GM23338 (cell line): Measurements from ENCODE around the gene SEC11C. TPM values are rescaled to one million over a fixed set of nuclear protein-coding genes. Genes with fewer than 3 reads are reported as not detected.
A peak's percentile ranks its signal among the peaks of the same experiment; 100 is the strongest.

ENCODE experiments used
- ATAC-seq: fragments of 200-7000 bp; cut with Tn5 transposase; 3 replicates; pipeline ENCODE4 v1.9.1; 2020
- DNase-seq: peaks from one replicate; pipeline ENCODE4 v3.0.0-alpha.2; 2015; ENCODE audit warnings: low spot score
- H2AFZ ChIP-seq: fragments of 200-600 bp; sonication (generic); 2 replicates; pipeline ENCODE4 v1.8.0; 2016; ENCODE audit warnings: antibody characterized with exemption, mild to moderate bottlenecking, moderate library complexity
- H3F3A ChIP-seq: fragments of 200-600 bp; sonication (generic); replicated peaks from 2 replicates; pipeline ENCODE4 v1.8.0; 2017; ENCODE audit warnings: antibody characterized with exemption, mixed run types, low read depth
- H3K27ac ChIP-seq: fragments of 200-600 bp; sonication (generic); 2 replicates; pipeline ENCODE4 v1.6.1; 2016; ENCODE audit warnings: low read depth
- H3K27me3 ChIP-seq: fragments of 200-600 bp; sonication (generic); 2 replicates; pipeline ENCODE4 v1.8.0; 2016; ENCODE audit warnings: mild to moderate bottlenecking, mixed run types, moderate library complexity; ENCODE audit not compliant: insufficient read depth
- H3K36me3 ChIP-seq: fragments of 200-600 bp; sonication (generic); 2 replicates; pipeline ENCODE4 v1.8.0; 2016; ENCODE audit warnings: mild to moderate bottlenecking; ENCODE audit not compliant: insufficient read depth
- H3K4me1 ChIP-seq: fragments of 200-600 bp; sonication (generic); 2 replicates; pipeline ENCODE4 v1.8.0; 2016; ENCODE audit warnings: mild to moderate bottlenecking, moderate library complexity; ENCODE audit not compliant: insufficient read depth
- H3K4me2 ChIP-seq: fragments of 200-600 bp; sonication (generic); 2 replicates; pipeline ENCODE4 v1.7.1; 2017; ENCODE audit warnings: mixed run types
- H3K4me3 ChIP-seq: fragments of 200-600 bp; sonication (generic); 2 replicates; pipeline ENCODE4 v1.6.1; 2016; ENCODE audit warnings: mixed run types
- H3K79me2 ChIP-seq: fragments of 200-600 bp; sonication (generic); replicated peaks from 2 replicates; pipeline ENCODE4 v1.8.0; 2017; ENCODE audit warnings: mild to moderate bottlenecking; ENCODE audit not compliant: insufficient read depth
- H3K9me2 ChIP-seq: fragments of 200-600 bp; sonication (generic); 2 replicates; pipeline ENCODE4 v1.8.0; 2017; ENCODE audit not compliant: insufficient read depth
- H4K20me1 ChIP-seq: fragments of 200-600 bp; sonication (generic); replicated peaks from 2 replicates; pipeline ENCODE4 v1.8.0; 2017; ENCODE audit warnings: mild to moderate bottlenecking; ENCODE audit not compliant: insufficient read depth
- H3K27ac Mint-ChIP-seq: 2 replicates; pipeline ENCODE4 v1.8.0; 2020; ENCODE audit warnings: inconsistent platforms, mild to moderate bottlenecking, moderate library complexity, mixed read lengths
- H3K27me3 Mint-ChIP-seq: 3 replicates; pipeline ENCODE4 v1.8.0; 2022; ENCODE audit warnings: low read depth, mild to moderate bottlenecking, moderate library complexity, mixed read lengths, inconsistent platforms; ENCODE audit not compliant: insufficient read depth, poor library complexity
- H3K36me3 Mint-ChIP-seq: 3 replicates; pipeline ENCODE4 v1.8.0; 2021; ENCODE audit warnings: low read depth, mild to moderate bottlenecking, inconsistent platforms, moderate library complexity, mixed read lengths
- H3K4me1 Mint-ChIP-seq: 3 replicates; pipeline ENCODE4 v1.8.0; 2020; ENCODE audit warnings: mild to moderate bottlenecking, inconsistent platforms, mixed read lengths
- H3K4me3 Mint-ChIP-seq: 3 replicates; pipeline ENCODE4 v1.8.0; 2021; ENCODE audit warnings: moderate library complexity, mild to moderate bottlenecking, inconsistent platforms, mixed read lengths
- H3K9me3 Mint-ChIP-seq: 3 replicates; pipeline ENCODE4 v1.8.0; 2020; ENCODE audit warnings: moderate library complexity, mild to moderate bottlenecking, inconsistent platforms, mixed read lengths
- CREB1 ChIP-seq: fragments of 250-450 bp; sonication (Bioruptor Pico); IDR thresholded peaks from 2 replicates; pipeline ENCODE4 v1.5.0; 2020; ENCODE audit warnings: low read depth, mild to moderate bottlenecking, moderate library complexity
- EZH2 ChIP-seq: fragments of 200-600 bp; sonication (generic); IDR thresholded peaks from one replicate; pipeline ENCODE4 v1.8.0; 2017; ENCODE audit warnings: antibody characterized with exemption, mild to moderate bottlenecking, low read depth; ENCODE audit not compliant: unreplicated experiment
- EZH2phosphoT487 ChIP-seq: fragments of 200-600 bp; sonication (generic); IDR thresholded peaks from one replicate; pipeline ENCODE4 v1.8.1; 2018; ENCODE audit warnings: antibody characterized with exemption; ENCODE audit not compliant: unreplicated experiment
- JUNB ChIP-seq: IDR thresholded peaks from one replicate; pipeline ENCODE4 v1.6.1; 2016; ENCODE audit warnings: antibody characterized with exemption; ENCODE audit not compliant: unreplicated experiment
- NANOG ChIP-seq: IDR thresholded peaks from 2 replicates; pipeline ENCODE4 v1.6.1; 2016; ENCODE audit warnings: antibody characterized with exemption, borderline replicate concordance
- POLR2AphosphoS5 ChIP-seq: IDR thresholded peaks from 2 replicates; pipeline ENCODE4 v1.6.1; 2016; ENCODE audit warnings: antibody characterized with exemption, low read depth
- STAT1 ChIP-seq: IDR thresholded peaks from one replicate; pipeline ENCODE4 v1.6.1; 2016; ENCODE audit warnings: antibody characterized with exemption; ENCODE audit not compliant: unreplicated experiment
- ZNF114 ChIP-seq: fragments of 250-450 bp; sonication (Bioruptor Pico); IDR thresholded peaks from 2 replicates; pipeline ENCODE4 v1.5.0; 2020; ENCODE audit warnings: mild to moderate bottlenecking, moderate library complexity
- ZNF331 ChIP-seq: fragments of 250-450 bp; sonication (Bioruptor Pico); IDR thresholded peaks from 2 replicates; pipeline ENCODE4 v1.5.0; 2020; ENCODE audit warnings: low read depth, mild to moderate bottlenecking, moderate library complexity
- polyA plus RNA-seq: library from polyadenylated mRNA; unstranded; fragments of >200 nt; fragmentation: Nextera tagmentation; extraction: Ambion mirVana; gene quantifications from 2 replicates; pipeline ENCODE4 v1.2.1, GENCODE V29; 2016
- total RNA-seq: library from RNA; depleted of rRNA; stranded (reverse); fragments of >200 nt; shearing (Covaris generic); gene quantifications from 2 replicates; pipeline ENCODE4 v1.2.3, GENCODE V29; 2014
- TF ChIP-seq, protein P1 (sequence below), 2 experiments: fragments of 200-600 bp in 1 of 2; sonication (generic) in 1 of 2; conservative IDR thresholded peaks; 2 replicates each; pipeline versions ENCODE4 v1.5.1 to v1.6.1; 2016 to 2017; ENCODE audit warnings: antibody characterized with exemption in 2 of 2, low read depth in 2 of 2, mild to moderate bottlenecking in 2 of 2, moderate library complexity in 1 of 2
- TF ChIP-seq, protein P2 (sequence below): fragments of 250-450 bp; sonication (Bioruptor Pico); IDR thresholded peaks from 2 replicates; pipeline ENCODE4 v1.5.0; 2020; ENCODE audit warnings: mild to moderate bottlenecking, moderate library complexity
- TF ChIP-seq, protein P3 (sequence below): IDR thresholded peaks from one replicate; pipeline ENCODE4 v1.6.1; 2018; ENCODE audit warnings: antibody characterized with exemption; ENCODE audit not compliant: unreplicated experiment
- TF ChIP-seq, protein P4 (sequence below): IDR thresholded peaks from 2 replicates; pipeline ENCODE4 v1.6.1; 2016; ENCODE audit warnings: antibody characterized with exemption

Gene SEC11C
- total and polyA plus RNA-seq, 2 experiments from 2014 or later = 31.7 to 169 TPM

DNA sequence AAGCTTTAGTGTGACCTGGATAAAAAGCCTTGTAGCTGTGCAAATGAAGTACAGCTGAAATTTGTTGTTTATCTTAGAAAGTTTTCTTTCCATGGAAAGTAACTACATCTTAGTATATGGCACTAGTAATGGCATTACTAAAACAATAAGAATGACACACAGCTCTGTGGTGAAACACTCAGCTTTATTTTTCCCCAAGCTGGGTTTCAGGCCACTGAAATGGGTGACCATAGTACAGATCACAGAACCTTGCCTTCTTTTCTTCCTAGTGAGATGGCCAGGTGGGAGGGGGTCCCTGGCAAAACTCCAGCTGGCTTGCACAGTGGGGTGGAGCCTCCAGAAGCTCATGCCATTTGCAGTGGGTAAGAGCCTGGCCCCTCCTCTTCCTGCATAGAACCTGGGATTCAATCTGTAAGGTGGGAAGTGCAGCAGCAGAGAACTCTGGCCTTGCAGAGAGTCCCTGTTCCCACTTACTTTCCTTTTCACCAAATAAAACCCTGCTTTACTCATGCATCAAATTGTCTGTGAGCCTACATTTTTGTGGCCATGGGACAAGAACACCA, 62.7 kb downstream of the SEC11C start:
- H3F3A ChIP-seq = no peaks in the 10 kb centered on the region
- H3K9me3 Mint-ChIP-seq = no peaks in the 10 kb centered on the region
- peaks cover 2% of the 10 kb centered on the region for H3K27me3 Mint-ChIP-seq
- H3K4me3 Mint-ChIP-seq = no peak overlapping the region
- no peaks in the 10 kb centered on the region for H3K9me2 ChIP-seq
- H3K36me3 ChIP-seq = no peaks in the 10 kb centered on the region
- peak overlapping the region; percentile 83 for H2AFZ ChIP-seq
- H3K27ac Mint-ChIP-seq = no peak overlapping the region
- TF ChIP-seq, protein P1, sequence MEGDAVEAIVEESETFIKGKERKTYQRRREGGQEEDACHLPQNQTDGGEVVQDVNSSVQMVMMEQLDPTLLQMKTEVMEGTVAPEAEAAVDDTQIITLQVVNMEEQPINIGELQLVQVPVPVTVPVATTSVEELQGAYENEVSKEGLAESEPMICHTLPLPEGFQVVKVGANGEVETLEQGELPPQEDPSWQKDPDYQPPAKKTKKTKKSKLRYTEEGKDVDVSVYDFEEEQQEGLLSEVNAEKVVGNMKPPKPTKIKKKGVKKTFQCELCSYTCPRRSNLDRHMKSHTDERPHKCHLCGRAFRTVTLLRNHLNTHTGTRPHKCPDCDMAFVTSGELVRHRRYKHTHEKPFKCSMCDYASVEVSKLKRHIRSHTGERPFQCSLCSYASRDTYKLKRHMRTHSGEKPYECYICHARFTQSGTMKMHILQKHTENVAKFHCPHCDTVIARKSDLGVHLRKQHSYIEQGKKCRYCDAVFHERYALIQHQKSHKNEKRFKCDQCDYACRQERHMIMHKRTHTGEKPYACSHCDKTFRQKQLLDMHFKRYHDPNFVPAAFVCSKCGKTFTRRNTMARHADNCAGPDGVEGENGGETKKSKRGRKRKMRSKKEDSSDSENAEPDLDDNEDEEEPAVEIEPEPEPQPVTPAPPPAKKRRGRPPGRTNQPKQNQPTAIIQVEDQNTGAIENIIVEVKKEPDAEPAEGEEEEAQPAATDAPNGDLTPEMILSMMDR (conservative IDR thresholded peaks at IDR 0.05; ENCODE audit: low read depth in 2 of 2) = no peak
- TF ChIP-seq STAT1 = no peak
- no peak for TF ChIP-seq EZH2phosphoT487
- no peak for TF ChIP-seq POLR2AphosphoS5
- TF ChIP-seq, protein P2, sequence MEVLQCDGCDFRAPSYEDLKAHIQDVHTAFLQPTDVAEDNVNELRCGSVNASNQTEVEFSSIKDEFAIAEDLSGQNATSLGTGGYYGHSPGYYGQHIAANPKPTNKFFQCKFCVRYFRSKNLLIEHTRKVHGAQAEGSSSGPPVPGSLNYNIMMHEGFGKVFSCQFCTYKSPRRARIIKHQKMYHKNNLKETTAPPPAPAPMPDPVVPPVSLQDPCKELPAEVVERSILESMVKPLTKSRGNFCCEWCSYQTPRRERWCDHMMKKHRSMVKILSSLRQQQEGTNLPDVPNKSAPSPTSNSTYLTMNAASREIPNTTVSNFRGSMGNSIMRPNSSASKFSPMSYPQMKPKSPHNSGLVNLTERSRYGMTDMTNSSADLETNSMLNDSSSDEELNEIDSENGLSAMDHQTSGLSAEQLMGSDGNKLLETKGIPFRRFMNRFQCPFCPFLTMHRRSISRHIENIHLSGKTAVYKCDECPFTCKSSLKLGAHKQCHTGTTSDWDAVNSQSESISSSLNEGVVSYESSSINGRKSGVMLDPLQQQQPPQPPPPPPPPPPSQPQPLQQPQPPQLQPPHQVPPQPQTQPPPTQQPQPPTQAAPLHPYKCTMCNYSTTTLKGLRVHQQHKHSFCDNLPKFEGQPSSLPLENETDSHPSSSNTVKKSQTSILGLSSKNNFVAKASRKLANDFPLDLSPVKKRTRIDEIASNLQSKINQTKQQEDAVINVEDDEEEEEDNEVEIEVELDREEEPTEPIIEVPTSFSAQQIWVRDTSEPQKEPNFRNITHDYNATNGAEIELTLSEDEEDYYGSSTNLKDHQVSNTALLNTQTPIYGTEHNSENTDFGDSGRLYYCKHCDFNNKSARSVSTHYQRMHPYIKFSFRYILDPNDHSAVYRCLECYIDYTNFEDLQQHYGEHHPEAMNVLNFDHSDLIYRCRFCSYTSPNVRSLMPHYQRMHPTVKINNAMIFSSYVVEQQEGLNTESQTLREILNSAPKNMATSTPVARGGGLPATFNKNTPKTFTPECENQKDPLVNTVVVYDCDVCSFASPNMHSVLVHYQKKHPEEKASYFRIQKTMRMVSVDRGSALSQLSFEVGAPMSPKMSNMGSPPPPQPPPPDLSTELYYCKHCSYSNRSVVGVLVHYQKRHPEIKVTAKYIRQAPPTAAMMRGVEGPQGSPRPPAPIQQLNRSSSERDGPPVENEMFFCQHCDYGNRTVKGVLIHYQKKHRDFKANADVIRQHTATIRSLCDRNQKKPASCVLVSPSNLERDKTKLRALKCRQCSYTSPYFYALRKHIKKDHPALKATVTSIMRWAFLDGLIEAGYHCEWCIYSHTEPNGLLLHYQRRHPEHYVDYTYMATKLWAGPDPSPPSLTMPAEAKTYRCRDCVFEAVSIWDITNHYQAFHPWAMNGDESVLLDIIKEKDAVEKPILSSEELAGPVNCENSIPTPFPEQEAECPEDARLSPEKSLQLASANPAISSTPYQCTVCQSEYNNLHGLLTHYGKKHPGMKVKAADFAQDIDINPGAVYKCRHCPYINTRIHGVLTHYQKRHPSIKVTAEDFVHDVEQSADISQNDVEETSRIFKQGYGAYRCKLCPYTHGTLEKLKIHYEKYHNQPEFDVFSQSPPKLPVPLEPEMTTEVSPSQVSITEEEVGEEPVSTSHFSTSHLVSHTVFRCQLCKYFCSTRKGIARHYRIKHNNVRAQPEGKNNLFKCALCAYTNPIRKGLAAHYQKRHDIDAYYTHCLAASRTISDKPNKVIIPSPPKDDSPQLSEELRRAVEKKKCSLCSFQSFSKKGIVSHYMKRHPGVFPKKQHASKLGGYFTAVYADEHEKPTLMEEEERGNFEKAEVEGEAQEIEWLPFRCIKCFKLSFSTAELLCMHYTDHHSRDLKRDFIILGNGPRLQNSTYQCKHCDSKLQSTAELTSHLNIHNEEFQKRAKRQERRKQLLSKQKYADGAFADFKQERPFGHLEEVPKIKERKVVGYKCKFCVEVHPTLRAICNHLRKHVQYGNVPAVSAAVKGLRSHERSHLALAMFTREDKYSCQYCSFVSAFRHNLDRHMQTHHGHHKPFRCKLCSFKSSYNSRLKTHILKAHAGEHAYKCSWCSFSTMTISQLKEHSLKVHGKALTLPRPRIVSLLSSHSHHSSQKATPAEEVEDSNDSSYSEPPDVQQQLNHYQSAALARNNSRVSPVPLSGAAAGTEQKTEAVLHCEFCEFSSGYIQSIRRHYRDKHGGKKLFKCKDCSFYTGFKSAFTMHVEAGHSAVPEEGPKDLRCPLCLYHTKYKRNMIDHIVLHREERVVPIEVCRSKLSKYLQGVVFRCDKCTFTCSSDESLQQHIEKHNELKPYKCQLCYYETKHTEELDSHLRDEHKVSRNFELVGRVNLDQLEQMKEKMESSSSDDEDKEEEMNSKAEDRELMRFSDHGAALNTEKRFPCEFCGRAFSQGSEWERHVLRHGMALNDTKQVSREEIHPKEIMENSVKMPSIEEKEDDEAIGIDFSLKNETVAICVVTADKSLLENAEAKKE (CRISPR knock-in tag) = no peak
- TF ChIP-seq ZNF331 = no peak
- TF ChIP-seq CREB1 (CRISPR knock-in tag) = no peak
- TF ChIP-seq EZH2 = no peak
- TF ChIP-seq JUNB = no peak
- TF ChIP-seq, protein P3, sequence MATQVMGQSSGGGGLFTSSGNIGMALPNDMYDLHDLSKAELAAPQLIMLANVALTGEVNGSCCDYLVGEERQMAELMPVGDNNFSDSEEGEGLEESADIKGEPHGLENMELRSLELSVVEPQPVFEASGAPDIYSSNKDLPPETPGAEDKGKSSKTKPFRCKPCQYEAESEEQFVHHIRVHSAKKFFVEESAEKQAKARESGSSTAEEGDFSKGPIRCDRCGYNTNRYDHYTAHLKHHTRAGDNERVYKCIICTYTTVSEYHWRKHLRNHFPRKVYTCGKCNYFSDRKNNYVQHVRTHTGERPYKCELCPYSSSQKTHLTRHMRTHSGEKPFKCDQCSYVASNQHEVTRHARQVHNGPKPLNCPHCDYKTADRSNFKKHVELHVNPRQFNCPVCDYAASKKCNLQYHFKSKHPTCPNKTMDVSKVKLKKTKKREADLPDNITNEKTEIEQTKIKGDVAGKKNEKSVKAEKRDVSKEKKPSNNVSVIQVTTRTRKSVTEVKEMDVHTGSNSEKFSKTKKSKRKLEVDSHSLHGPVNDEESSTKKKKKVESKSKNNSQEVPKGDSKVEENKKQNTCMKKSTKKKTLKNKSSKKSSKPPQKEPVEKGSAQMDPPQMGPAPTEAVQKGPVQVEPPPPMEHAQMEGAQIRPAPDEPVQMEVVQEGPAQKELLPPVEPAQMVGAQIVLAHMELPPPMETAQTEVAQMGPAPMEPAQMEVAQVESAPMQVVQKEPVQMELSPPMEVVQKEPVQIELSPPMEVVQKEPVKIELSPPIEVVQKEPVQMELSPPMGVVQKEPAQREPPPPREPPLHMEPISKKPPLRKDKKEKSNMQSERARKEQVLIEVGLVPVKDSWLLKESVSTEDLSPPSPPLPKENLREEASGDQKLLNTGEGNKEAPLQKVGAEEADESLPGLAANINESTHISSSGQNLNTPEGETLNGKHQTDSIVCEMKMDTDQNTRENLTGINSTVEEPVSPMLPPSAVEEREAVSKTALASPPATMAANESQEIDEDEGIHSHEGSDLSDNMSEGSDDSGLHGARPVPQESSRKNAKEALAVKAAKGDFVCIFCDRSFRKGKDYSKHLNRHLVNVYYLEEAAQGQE = no peak
- no peak for TF ChIP-seq ZNF114 (CRISPR knock-in tag)
- no peak for TF ChIP-seq NANOG
- TF ChIP-seq, protein P4, sequence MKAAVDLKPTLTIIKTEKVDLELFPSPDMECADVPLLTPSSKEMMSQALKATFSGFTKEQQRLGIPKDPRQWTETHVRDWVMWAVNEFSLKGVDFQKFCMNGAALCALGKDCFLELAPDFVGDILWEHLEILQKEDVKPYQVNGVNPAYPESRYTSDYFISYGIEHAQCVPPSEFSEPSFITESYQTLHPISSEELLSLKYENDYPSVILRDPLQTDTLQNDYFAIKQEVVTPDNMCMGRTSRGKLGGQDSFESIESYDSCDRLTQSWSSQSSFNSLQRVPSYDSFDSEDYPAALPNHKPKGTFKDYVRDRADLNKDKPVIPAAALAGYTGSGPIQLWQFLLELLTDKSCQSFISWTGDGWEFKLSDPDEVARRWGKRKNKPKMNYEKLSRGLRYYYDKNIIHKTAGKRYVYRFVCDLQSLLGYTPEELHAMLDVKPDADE = no peak
- ATAC-seq (peak; percentile 52; the same call in 2 of the 3 replicates), DNase-seq (no peak)
- H3K27me3 ChIP-seq = no peaks in the 10 kb centered on the region
- no peaks in the 10 kb centered on the region for H3K36me3 Mint-ChIP-seq
- H3K4me1 ChIP-seq = peaks cover 9% of the 10 kb centered on the region
- no peak overlapping the region for H3K4me3 ChIP-seq
- no peaks in the 10 kb centered on the region; the same call in 1 of the 2 replicates for H4K20me1 ChIP-seq
- no peak overlapping the region for H3K4me2 ChIP-seq
- H3K4me1 Mint-ChIP-seq = peaks cover 23% of the 10 kb centered on the region
- H3K79me2 ChIP-seq = no peaks in the 10 kb centered on the region
- no peak overlapping the region for H3K27ac ChIP-seq
